Activated CD4-positive, alpha-beta T cell treated with anti-CD3 and anti-CD28 coated beads, Interleukin-2, amount 50 U/mL, for 1 hour (primary cell): Measurements from ENCODE around the gene SIGLEC8.
A peak's percentile ranks its signal among the peaks of the same experiment; 100 is the strongest.
"Not testable (repeated sequence)": the region's sequence is repeated elsewhere in the genome, so short reads cannot be mapped to it uniquely, and the experiment has no call there.

Experiments
- DNase-seq: peaks from one replicate; pipeline ENCODE4 v3.0.0-alpha.2; 2020

SIGLEC8 gene

DNA sequence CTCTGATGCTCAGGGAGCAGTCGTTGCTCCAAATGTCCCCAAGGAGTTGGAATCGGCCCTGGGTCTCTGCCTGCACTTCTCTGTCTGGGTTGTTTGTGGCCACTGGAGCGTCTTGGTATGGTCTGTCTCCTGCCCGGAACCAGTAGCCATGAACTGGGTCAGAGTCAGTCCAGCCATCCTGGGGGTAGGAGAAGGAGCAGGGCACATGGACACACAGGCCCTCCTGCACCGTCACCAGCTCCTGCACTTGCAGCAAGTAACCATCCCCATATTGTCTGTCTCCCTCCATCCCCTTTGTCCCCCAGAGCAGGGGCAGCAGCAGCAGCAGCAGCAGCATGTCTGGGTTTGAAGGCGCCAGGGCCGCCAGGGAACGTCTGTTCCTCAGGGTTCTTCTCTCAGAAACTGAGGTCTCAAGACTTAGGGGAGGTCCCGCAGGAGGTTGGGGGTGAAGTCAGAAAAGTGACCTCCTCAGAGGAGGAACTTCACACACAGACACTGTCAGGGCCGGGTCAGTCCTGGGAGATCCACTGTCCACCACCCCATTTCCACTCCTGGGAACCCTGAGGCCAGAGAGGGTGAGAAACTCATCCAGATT lies at the start of gene SIGLEC8:
Gene SIGLEC8, minus strand, starts transcription at position 404 of the 595 bp plus-strand sequence. Its CDS starts 67 bp downstream, at position 337.
- DNase-seq: no peak

DNA sequence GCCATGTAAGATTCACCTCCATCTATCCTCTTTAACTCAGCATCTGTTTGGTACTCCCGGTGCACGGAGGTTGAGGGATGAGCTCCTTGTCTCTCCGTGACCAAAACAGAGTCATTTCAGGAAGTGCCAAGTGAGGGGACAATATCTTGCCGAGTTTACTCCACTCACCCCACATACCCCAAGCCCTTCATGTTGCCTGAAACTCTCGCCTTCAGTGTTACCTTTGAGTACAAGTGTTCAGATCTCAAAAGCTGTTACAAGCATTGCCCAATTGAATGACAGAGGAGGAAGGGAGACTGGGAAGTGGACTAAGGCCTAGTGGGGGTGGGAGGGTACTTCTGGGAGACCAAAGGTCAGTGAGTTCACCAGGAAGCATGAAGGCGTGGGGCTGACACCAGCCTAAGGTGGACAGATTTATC lies 49.4 kb upstream of the SIGLEC8 start:
- no peak for DNase-seq

DNA sequence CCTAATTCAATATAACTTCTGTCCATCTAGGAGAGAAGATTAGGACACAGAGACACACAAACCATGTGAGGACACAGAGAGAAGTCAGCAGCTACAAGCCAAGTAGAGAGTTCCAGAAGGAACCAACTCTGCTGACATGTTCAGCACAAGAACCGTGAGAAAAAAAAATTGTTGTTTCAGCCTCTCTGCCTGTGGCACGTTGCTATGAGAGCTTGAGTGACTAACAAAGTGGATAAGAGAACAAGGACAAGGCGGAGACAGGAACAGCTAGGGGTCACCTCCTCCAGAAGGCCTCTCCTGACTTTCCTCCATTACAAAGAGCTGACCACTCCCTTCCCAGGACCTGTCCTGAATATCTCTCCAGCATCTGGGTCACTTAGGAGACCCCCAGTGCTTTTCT lies 48.9 kb upstream of the SIGLEC8 start:
- DNase-seq: no peak

- no peak for DNase-seq
These were observed 47.6 kb upstream of the SIGLEC8 start for GRCh38 chr19:51505904-51506303.

GRCh38 chr19:51503896-51504295 lies 45.6 kb upstream of the SIGLEC8 start:
- no peak for DNase-seq

GRCh38 chr19:51503286-51503817 lies 45.1 kb upstream of the SIGLEC8 start:
- no peak for DNase-seq

DNA sequence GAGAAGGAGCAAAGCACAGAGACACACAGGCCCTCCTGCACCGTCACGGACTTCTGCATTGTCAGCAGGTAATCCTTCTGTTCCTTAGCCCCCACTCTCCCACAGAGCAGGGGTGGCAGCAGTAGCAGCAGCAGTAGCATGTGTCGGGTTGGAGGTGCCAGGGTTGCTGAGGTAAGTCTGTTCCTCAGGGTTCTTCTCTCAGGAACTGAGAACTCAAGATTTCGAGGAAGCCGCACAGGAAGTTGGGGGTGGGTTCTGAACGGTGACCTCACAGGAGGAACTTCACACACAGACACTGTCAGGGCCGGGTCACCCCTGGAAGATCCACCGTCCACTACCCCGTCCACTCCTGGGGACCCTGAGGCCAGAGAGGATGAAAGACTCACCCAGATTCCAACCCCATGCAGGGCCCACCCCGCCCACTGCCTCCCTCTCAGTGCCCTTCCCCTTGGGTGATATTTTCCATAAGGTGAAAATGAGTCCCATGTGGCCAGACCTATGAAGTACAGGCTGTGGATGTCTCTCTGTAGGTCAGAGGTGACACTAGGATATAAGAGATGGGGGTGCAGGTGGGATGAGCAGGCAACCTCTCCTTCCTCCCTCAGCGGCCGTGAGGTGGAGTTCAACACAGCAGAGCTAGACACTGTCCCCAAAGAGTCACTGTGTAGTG lies 43.5 kb upstream of the SIGLEC8 start, which contains the start of gene SIGLEC12:
Gene SIGLEC12, minus strand, starts transcription at position 207 of the 670 bp plus-strand sequence. Its CDS starts 67 bp downstream, at position 140.
- DNase-seq: no peak

- DNase-seq: not testable (repeated sequence)
These were observed 42.7 kb upstream of the SIGLEC8 start for GRCh38 chr19:51500931-51501330.

GRCh38 chr19:51497666-51498065 lies 39.4 kb upstream of the SIGLEC8 start:
- DNase-seq: no peak

DNA sequence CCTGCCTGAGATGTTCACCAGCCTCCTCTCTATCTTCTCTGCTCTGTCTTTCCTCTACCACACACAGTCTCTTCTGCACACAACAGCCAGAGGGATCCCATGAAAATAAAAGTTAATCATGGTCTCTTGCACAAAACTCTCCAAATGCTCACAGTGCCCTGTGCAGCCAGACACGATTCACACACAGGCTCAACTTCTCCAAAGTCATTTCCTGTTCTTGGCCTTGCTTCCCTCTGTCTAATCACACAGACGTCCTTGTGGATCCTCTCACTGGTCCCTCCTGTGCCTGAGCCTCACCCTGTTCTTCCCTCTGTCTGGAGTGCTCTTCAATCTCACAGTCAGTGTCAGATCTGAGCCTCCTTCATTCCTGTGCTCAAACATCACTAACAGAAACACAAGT lies 35.5 kb upstream of the SIGLEC8 start:
- DNase-seq: no peak

- no peak for DNase-seq
These were observed 33.3 kb upstream of the SIGLEC8 start for GRCh38 chr19:51491586-51491985.

- no peak for DNase-seq
These were observed 32.4 kb upstream of the SIGLEC8 start for GRCh38 chr19:51490676-51491075.

DNA sequence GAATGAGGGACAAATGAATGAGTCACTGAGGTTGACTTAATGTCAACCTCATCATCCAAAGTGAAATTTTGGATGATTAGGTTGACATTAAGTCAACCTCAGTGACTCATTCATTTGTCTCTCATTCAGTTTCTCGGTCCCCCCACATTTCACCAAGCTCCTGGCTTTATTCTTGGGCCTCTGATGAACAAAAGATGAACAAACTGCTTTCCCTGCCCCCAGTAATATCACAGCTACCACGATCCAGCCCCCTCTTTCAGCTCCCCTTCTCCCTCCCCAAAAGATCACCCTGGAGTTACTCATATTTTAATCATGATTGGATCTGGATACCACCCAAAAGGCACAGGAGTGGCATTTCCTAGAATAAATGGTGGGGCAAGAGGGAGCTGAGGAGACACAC lies 30.9 kb upstream of the SIGLEC8 start:
- no peak for DNase-seq

GRCh38 chr19:51488491-51488890 lies 30.2 kb upstream of the SIGLEC8 start:
- no peak for DNase-seq

GRCh38 chr19:51485960-51486660 lies 27.9 kb upstream of the SIGLEC8 start:
- DNase-seq: no peak

GRCh38 chr19:51480590-51480989 lies 22.3 kb upstream of the SIGLEC8 start:
- DNase-seq: no peak

- DNase-seq: no peak
These were observed 21.5 kb upstream of the SIGLEC8 start for GRCh38 chr19:51479531-51480331.

- DNase-seq: no peak
These were observed 20.4 kb upstream of the SIGLEC8 start, which contains the start of gene CEACAM18 for GRCh38 chr19:51478381-51479234. CEACAM18 (plus strand) TSS chr19:51478539.

DNA sequence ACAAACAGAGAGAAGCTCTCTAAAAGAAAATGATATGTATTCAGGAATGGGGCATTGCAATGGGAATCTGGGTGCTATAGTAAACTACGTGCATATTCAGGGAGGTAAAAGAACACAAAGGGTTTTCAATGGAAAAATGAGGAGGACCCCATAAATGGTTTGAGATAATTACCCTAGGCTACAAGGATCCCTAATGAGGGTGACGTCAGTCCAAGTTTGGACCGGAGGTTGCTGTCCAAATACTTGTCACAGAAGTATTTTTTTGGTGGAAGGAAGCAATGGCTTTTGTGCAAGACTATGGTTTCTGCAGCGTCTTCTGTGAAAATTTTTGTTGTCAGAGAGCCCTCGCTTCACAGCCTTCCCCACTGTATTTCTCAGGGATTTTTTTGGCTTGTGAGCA lies 19.1 kb upstream of the SIGLEC8 start:
- no peak for DNase-seq

DNA sequence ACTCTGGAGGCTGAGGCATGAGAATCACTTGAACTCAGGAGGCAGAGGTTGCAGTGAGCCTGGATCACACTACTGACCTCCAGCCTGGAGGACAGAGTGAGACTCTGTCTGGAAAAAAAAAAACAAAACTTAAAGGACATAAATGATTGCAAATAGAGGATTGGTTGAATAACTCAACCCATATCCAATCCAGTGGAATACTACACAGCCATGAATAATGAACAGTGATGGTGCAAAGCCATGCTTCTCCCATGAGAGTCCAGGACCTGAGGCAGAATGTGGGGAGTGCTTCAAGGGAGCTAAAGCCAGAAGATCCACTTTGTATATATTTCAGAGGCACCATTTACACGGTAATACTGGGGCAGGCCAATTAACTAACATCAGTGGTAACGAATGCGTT lies 17.9 kb upstream of the SIGLEC8 start:
- no peak for DNase-seq

GRCh38 chr19:51473009-51473707 lies 14.9 kb upstream of the SIGLEC8 start:
- peak; percentile 81 for DNase-seq
